Transverse colon (tissue), 4 donors: ENCODE results near the gene NR0B2.

Experiments used
- EP300 ChIP-seq: sonication (generic); formaldehyde crosslinking; IDR thresholded peaks from one replicate; pipeline ENCODE4 v1.6.1; 2017; ENCODE audit warnings: antibody characterized with exemption, low read depth
- POLR2A ChIP-seq: fragments of 450-650 bp; IDR thresholded peaks from one replicate; pipeline ENCODE4 v1.6.1; 2016; ENCODE audit warnings: antibody characterized with exemption, mild to moderate bottlenecking, moderate library complexity
- POLR2AphosphoS5 ChIP-seq, 3 donors: sonication (generic); formaldehyde crosslinking; IDR thresholded peaks; one replicate each; pipeline ENCODE4 v1.6.1; 2016; ENCODE audit warnings: antibody characterized with exemption in 3 of 3
- TF ChIP-seq, protein P1 (sequence below), 5 experiments: fragments of 200-600 bp in 3 of 5; fragments of 450-650 bp in 2 of 5; sonication (generic) in 3 of 5; IDR thresholded peaks; 1 replicate in 2 of 5; 2 replicates in 3 of 5; pipeline ENCODE4 v1.5.1; 2016 to 2017; ENCODE audit warnings: antibody characterized with exemption in 5 of 5, inconsistent platforms in 3 of 5, mild to moderate bottlenecking in 2 of 5, moderate library complexity in 1 of 5

DNA sequence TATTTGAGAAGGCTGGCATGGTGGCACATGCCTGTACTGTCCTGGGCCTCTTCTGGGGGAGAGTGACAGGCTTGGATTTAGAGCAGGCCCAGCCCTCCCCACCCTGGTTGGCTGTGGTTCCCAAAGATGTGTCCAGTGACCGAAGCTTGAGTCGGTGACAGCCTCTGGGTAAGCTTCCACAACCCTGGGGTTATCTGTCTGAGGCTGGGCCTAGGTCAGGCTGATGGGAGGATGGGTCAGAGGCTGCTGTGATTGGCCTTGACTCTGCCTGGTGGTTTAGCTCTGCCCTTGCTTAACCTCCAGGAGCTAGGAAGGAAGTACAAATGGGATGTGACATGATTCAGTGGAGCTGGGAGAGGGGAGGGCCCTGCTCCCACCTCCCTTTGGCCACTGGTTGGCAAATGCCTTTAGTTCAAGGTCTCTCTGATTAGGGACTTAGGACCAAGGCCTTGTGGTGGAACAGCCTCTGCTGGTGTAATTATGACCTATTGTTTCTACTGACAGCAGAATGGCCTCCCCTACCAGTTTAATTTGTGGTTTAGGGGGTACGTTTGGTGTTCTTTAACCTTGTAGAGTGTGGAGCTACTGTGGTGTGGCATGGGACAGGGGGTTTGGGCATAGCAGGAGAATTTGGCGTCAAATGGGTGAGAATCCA is 24.4 kb upstream of the NR0B2 start:
- TF ChIP-seq, protein P1, sequence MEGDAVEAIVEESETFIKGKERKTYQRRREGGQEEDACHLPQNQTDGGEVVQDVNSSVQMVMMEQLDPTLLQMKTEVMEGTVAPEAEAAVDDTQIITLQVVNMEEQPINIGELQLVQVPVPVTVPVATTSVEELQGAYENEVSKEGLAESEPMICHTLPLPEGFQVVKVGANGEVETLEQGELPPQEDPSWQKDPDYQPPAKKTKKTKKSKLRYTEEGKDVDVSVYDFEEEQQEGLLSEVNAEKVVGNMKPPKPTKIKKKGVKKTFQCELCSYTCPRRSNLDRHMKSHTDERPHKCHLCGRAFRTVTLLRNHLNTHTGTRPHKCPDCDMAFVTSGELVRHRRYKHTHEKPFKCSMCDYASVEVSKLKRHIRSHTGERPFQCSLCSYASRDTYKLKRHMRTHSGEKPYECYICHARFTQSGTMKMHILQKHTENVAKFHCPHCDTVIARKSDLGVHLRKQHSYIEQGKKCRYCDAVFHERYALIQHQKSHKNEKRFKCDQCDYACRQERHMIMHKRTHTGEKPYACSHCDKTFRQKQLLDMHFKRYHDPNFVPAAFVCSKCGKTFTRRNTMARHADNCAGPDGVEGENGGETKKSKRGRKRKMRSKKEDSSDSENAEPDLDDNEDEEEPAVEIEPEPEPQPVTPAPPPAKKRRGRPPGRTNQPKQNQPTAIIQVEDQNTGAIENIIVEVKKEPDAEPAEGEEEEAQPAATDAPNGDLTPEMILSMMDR (IDR thresholded peaks at IDR 0.05): no peak
- TF ChIP-seq POLR2A: no peak
- TF ChIP-seq POLR2AphosphoS5 (IDR thresholded peaks at IDR 0.05): no peak
- no peak for TF ChIP-seq EP300
